Loucy (cell line): ENCODE results near the gene NUAK2.

Experiments
- H2AFZ ChIP-seq: fragments of 200-600 bp; sonication (generic); 2 replicates; pipeline ENCODE4 v1.6.0; 2016; ENCODE audit warnings: antibody characterized with exemption, mild to moderate bottlenecking, low read length, moderate library complexity
- H3F3A ChIP-seq: fragments of 200-600 bp; 2 replicates; pipeline ENCODE4 v1.6.0; 2016; ENCODE audit warnings: antibody characterized with exemption, low read depth, mild to moderate bottlenecking
- H3K27me3 ChIP-seq: fragments of 200-600 bp; sonication (generic); 2 replicates; pipeline ENCODE4 v1.6.1; 2014; ENCODE audit warnings: low read length, mild to moderate bottlenecking; ENCODE audit not compliant: insufficient read depth, poor library complexity, severe bottlenecking
- H3K36me3 ChIP-seq: fragments of 200-600 bp; sonication (generic); 2 replicates; pipeline ENCODE4 v1.6.1; 2016; ENCODE audit warnings: low read length; ENCODE audit not compliant: insufficient read depth
- H3K4me1 ChIP-seq: fragments of 200-600 bp; sonication (generic); 2 replicates; pipeline ENCODE4 v1.5.1; 2014; ENCODE audit warnings: low read length, mild to moderate bottlenecking; ENCODE audit not compliant: insufficient read depth, poor library complexity, severe bottlenecking
- H3K4me2 ChIP-seq: fragments of 200-600 bp; sonication (generic); 2 replicates; pipeline ENCODE4 v1.6.0; 2014; ENCODE audit warnings: antibody characterized with exemption, low read length, low read depth, mild to moderate bottlenecking; ENCODE audit not compliant: poor library complexity, severe bottlenecking
- H3K4me3 ChIP-seq: fragments of 200-600 bp; sonication (generic); 2 replicates; pipeline ENCODE4 v1.5.1; 2014; ENCODE audit warnings: low read length, mild to moderate bottlenecking, mixed read lengths; ENCODE audit not compliant: poor library complexity, severe bottlenecking
- H3K79me2 ChIP-seq: fragments of 200-600 bp; sonication (generic); 2 replicates; pipeline ENCODE4 v1.6.1; 2014; ENCODE audit warnings: low read length; ENCODE audit not compliant: insufficient read depth
- H3K9ac ChIP-seq: fragments of 200-600 bp; sonication (generic); 2 replicates; pipeline ENCODE4 v1.6.0; 2014; ENCODE audit warnings: mild to moderate bottlenecking, low read depth, low read length, moderate library complexity; ENCODE audit not compliant: poor library complexity, severe bottlenecking
- H3K9me2 ChIP-seq: fragments of 200-600 bp; sonication (generic); replicated peaks from 2 replicates; pipeline ENCODE4 v1.6.1; 2016; ENCODE audit warnings: low read depth, low read length, mixed read lengths
- H3K9me3 ChIP-seq: fragments of 200-600 bp; sonication (generic); 2 replicates; pipeline ENCODE4 v1.6.1; 2014; ENCODE audit warnings: mild to moderate bottlenecking, antibody characterized with exemption, low read length, low read depth; ENCODE audit not compliant: insufficient read depth
- H4K20me1 ChIP-seq: fragments of 200-600 bp; sonication (generic); 2 replicates; pipeline ENCODE4 v1.6.0; 2014; ENCODE audit warnings: antibody characterized with exemption, low read length, mild to moderate bottlenecking; ENCODE audit not compliant: insufficient read depth, poor library complexity, severe bottlenecking
- EZH2phosphoT487 ChIP-seq: fragments of 200-600 bp; IDR thresholded peaks from 2 replicates; pipeline ENCODE4 v1.6.1; 2018; ENCODE audit warnings: antibody characterized with exemption, mild to moderate bottlenecking, moderate library complexity, borderline replicate concordance
- TF ChIP-seq, protein P1 (sequence below): fragments of 200-600 bp; sonication (generic); conservative IDR thresholded peaks from 2 replicates; pipeline ENCODE4 v1.5.1; 2014; ENCODE audit warnings: mild to moderate bottlenecking, antibody characterized with exemption, low read length

Gene NUAK2

DNA sequence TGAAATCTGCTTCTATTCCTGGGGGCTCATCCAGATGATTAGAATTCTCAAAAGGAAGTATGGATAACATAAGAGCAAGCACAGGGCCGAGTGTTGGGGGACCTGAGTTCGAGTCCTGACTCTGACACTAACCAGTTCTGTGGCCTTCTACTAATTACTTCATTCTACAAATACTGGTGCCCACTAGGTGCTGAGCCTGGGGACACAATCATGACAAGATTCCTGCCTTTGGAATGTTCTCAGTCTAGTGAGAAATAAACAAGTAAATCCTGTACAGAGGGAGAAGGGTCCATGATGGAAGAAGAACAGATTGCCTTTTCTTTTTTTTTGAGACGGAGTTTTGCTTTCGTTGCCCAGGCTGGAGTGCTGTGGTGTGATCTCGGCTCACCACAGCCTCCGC, 2.2 kb upstream of the NUAK2 start:
- TF ChIP-seq, protein P1, sequence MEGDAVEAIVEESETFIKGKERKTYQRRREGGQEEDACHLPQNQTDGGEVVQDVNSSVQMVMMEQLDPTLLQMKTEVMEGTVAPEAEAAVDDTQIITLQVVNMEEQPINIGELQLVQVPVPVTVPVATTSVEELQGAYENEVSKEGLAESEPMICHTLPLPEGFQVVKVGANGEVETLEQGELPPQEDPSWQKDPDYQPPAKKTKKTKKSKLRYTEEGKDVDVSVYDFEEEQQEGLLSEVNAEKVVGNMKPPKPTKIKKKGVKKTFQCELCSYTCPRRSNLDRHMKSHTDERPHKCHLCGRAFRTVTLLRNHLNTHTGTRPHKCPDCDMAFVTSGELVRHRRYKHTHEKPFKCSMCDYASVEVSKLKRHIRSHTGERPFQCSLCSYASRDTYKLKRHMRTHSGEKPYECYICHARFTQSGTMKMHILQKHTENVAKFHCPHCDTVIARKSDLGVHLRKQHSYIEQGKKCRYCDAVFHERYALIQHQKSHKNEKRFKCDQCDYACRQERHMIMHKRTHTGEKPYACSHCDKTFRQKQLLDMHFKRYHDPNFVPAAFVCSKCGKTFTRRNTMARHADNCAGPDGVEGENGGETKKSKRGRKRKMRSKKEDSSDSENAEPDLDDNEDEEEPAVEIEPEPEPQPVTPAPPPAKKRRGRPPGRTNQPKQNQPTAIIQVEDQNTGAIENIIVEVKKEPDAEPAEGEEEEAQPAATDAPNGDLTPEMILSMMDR = no peak
- TF ChIP-seq EZH2phosphoT487 = no peak
- H3K79me2 ChIP-seq = no peaks in the 10 kb centered on the region
- no peak overlapping the region for H3K4me3 ChIP-seq

DNA sequence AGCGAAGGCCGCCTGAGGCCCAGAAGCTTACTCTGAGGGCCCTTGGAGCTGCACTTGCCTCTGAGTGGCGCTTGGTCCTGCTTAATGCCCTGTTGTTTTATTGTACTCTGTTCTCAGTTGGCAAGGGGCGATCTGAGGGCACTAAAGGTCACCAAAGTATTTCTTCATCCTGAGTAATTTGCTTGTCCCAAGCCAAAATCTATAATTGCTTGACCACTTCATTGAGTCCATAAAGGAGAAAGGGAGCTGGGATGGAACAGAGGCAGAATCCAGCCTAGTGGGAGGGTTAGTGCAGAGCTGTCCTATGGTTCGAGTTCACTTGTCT, 376 bp upstream of the NUAK2 start:
- Histone ChIP-seq H4K20me1 (no peaks in the 10 kb centered on the region), H3K4me1 (peaks cover 9% of the 10 kb centered on the region), H3F3A (no peaks in the 10 kb centered on the region), H3K4me3 (peak overlapping the region; percentile 83), H3K9ac (no peak overlapping the region), H3K79me2 (no peaks in the 10 kb centered on the region), H3K9me3 (no peaks in the 10 kb centered on the region), H2AFZ (0 out of 2 replicates have a peak overlapping the region, but pooled peaks have one; percentile 92), H3K36me3 (no peaks in the 10 kb centered on the region), H3K27me3 (no peaks in the 10 kb centered on the region), H3K4me2 (peak overlapping the region; percentile 85), H3K9me2 (no peaks in the 10 kb centered on the region)
- TF ChIP-seq, protein P1 = no peak
- no peak for TF ChIP-seq EZH2phosphoT487

More for the DNA sequence above, 2.2 kb upstream of the NUAK2 start:
- Histone ChIP-seq H3K4me2 (no peak overlapping the region), H3K4me1 (peaks cover 9% of the 10 kb centered on the region), H2AFZ (no peak overlapping the region), H3F3A (no peaks in the 10 kb centered on the region), H3K36me3 (no peaks in the 10 kb centered on the region), H3K27me3 (no peaks in the 10 kb centered on the region), H3K9ac (no peak overlapping the region), H3K9me3 (no peaks in the 10 kb centered on the region), H4K20me1 (no peaks in the 10 kb centered on the region), H3K9me2 (no peaks in the 10 kb centered on the region)

DNA sequence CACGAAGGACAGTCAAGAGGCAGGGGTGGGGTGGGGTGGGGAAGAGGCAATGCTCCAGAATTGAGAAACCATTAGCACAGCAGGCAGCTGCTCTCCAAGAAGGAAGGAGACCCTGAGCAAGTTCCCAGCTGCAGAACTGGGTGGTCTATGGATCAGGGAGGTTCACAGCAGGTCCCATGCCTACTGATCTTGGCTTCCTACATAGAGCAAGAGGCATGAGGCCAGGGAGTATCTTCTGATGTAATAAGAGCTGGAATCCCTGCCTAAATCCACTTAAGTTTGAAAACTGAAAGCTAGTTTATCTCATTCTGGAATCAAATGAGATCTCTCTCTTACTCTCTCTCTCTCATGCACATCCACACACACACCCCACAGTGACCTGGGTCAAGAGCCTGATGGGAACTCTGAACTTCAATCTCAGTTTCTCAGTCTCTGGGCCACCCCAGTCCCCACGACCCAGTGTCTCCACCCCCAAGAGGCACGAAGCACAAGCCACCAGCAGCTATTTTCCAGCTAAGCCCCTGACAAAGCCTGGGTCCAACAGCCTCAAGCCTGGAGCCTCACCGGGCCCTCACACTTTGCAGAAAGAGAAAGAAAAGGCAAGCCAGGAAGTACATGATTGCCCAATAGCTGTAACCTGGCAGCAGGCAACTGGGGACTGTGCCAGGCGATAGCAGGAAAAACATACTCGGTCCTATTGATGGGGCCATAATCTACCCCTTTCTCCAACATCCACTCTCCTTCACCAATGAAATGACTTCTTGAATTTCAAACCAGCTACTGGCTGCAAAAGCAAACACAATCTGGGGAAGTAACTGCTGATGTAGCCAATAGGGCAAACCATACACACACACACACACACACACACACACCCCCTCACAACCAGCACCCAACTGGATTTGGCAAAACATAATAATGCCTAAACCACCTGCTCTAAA, 2.2 kb downstream of the NUAK2 start:
- no peaks in the 10 kb centered on the region for H3K9me3 ChIP-seq
- no peaks in the 10 kb centered on the region for H3K9me2 ChIP-seq
- H3K79me2 ChIP-seq = no peaks in the 10 kb centered on the region
- no peak overlapping the region for H2AFZ ChIP-seq
- peaks cover 9% of the 10 kb centered on the region for H3K4me1 ChIP-seq
- H3F3A ChIP-seq = no peaks in the 10 kb centered on the region
- H3K4me2 ChIP-seq = peak overlapping the region; percentile 22
- no peaks in the 10 kb centered on the region for H3K36me3 ChIP-seq
- no peak overlapping the region for H3K4me3 ChIP-seq
- no peak overlapping the region for H3K9ac ChIP-seq
- H4K20me1 ChIP-seq = no peaks in the 10 kb centered on the region
- H3K27me3 ChIP-seq = no peaks in the 10 kb centered on the region
- TF ChIP-seq, protein P1 = no peak
- TF ChIP-seq EZH2phosphoT487 = no peak
